Measurements from ENCODE around the gene CDC42EP3.

The CDC42EP3 gene

DNA sequence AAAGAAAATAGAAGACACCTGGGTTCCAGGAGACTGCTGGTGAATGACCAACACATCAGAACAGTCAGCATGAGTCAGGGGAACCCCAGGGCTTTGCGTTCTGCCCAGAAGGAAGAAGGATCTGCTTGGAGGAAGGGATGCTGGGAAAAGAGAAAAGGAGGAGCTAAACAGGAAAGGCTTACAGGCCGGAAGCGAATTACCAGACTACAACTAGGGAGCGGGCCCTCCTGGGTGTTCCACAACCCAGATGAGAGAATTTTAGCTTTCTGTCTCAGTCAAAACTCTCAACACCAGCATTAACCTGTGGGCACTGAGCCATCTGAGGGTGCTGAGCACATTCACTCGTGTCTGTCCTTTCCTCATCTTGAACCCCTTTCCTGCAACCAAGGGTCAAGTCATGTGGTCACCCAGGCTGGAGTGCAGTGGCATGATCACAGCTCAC lies 19.2 kb downstream of the CDC42EP3 start:
- Histone ChIP-seq H3K27ac (ENCODE audit: low read length) (peak overlapping the region; percentile 80), H3K9me3 (replicated peaks; ENCODE audit: insufficient read depth, low read length) (no peaks in the 10 kb centered on the region), H2AFZ (ENCODE audit: low read length) (no peak overlapping the region), H3K9me2 (replicated peaks; ENCODE audit: insufficient read depth, low read length) (no peaks in the 10 kb centered on the region), H3K27me3 (replicated peaks; ENCODE audit: insufficient read depth, low read length) (no peaks in the 10 kb centered on the region), H3K36me3 (replicated peaks; ENCODE audit: insufficient read depth, low read length) (peaks cover 4% of the 10 kb centered on the region; the same call in 1 of the 2 replicates), H3F3A (ENCODE audit: insufficient read depth, low read length) (peaks cover 45% of the 10 kb centered on the region), H3K79me2 (ENCODE audit: low read length) (peaks cover 90% of the 10 kb centered on the region), H3K4me1 (ENCODE audit: low read length) (peaks cover 59% of the 10 kb centered on the region), H3K4me2 (ENCODE audit: low read depth, low read length) (peak overlapping the region; percentile 98), H3K9ac (ENCODE audit: low read length) (peak overlapping the region; percentile 59), H4K20me1 (ENCODE audit: insufficient read depth, low read length) (no peaks in the 10 kb centered on the region), H3K4me3 (ENCODE audit: low read length) (peak overlapping the region; percentile 56)
- DNase-seq = peak; percentile 67
- TF ChIP-seq, protein P1, sequence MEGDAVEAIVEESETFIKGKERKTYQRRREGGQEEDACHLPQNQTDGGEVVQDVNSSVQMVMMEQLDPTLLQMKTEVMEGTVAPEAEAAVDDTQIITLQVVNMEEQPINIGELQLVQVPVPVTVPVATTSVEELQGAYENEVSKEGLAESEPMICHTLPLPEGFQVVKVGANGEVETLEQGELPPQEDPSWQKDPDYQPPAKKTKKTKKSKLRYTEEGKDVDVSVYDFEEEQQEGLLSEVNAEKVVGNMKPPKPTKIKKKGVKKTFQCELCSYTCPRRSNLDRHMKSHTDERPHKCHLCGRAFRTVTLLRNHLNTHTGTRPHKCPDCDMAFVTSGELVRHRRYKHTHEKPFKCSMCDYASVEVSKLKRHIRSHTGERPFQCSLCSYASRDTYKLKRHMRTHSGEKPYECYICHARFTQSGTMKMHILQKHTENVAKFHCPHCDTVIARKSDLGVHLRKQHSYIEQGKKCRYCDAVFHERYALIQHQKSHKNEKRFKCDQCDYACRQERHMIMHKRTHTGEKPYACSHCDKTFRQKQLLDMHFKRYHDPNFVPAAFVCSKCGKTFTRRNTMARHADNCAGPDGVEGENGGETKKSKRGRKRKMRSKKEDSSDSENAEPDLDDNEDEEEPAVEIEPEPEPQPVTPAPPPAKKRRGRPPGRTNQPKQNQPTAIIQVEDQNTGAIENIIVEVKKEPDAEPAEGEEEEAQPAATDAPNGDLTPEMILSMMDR (IDR thresholded peaks at IDR 0.05; ENCODE audit: low read length) = no peak
- TF ChIP-seq EZH2 (optimal IDR thresholded peaks at IDR 0.05; ENCODE audit: low read depth, low read length) (no peak), EZH2phosphoT487 (IDR thresholded peaks at IDR 0.05; ENCODE audit: low read length) (no peak)

DNA sequence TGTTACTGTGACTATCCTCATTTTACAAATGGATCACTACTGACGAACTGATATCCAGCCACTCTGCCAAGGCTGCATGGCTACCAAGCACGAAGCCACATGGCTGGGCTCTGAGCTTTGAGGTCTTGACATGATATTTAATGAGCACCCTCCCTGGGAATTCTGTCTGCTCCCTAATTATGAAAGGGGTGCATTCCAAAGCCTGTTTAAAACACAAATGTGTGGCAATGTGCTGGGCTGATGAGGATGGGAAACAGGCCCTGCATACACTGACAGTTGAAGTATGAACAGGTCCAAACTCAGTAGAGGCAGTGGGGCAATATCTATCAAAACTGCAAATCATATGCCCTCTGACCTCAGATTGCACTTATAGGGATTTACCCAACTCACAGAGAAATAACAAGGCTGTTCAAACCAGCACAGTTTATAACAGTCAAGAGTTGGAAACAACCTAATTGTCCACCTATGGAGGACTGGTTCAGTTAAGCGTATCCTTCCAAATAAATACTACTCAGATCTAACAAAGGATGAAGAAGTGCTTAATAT lies 20.8 kb downstream of the CDC42EP3 start:
- Histone ChIP-seq H3K4me1 (ENCODE audit: low read length) (peaks cover 59% of the 10 kb centered on the region), H3K9me3 (replicated peaks; ENCODE audit: insufficient read depth, low read length) (no peaks in the 10 kb centered on the region), H4K20me1 (ENCODE audit: insufficient read depth, low read length) (no peaks in the 10 kb centered on the region), H3K4me3 (ENCODE audit: low read length) (no peak overlapping the region), H3K27me3 (replicated peaks; ENCODE audit: insufficient read depth, low read length) (no peaks in the 10 kb centered on the region), H2AFZ (ENCODE audit: low read length) (no peak overlapping the region), H3K79me2 (ENCODE audit: low read length) (peaks cover 91% of the 10 kb centered on the region), H3K4me2 (ENCODE audit: low read depth, low read length) (no peak overlapping the region), H3K9me2 (replicated peaks; ENCODE audit: insufficient read depth, low read length) (no peaks in the 10 kb centered on the region), H3F3A (ENCODE audit: insufficient read depth, low read length) (peaks cover 43% of the 10 kb centered on the region), H3K27ac (ENCODE audit: low read length) (no peak overlapping the region), H3K9ac (ENCODE audit: low read length) (no peak overlapping the region), H3K36me3 (replicated peaks; ENCODE audit: insufficient read depth, low read length) (peaks cover 4% of the 10 kb centered on the region; the same call in 1 of the 2 replicates)
- DNase-seq = no peak
- TF ChIP-seq EZH2phosphoT487 (IDR thresholded peaks at IDR 0.05; ENCODE audit: low read length) (no peak), EZH2 (optimal IDR thresholded peaks at IDR 0.05; ENCODE audit: low read depth, low read length) (no peak)
- TF ChIP-seq, protein P1 (IDR thresholded peaks at IDR 0.05; ENCODE audit: low read length) = no peak

DNA sequence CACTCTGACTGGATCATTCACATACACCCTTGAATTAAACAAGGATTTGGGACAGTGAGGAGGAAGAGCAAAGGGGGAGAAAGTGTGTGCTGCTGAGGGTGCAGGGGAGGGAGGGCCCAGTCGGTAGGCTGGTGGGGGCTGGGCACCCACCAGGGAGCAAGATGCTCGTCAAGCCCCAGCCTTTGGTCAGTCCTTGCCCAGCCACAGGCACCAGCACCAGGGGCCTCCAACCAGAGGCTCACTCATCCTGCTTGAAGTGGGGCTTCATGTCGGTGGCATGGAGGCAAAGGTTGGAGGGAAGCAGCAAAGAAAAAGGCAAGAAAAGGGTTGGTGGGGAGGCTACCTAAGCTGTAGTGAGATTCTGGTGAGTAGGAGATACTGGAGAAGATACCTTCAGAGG lies 21.9 kb downstream of the CDC42EP3 start:
- no peak for DNase-seq
- H3F3A ChIP-seq (ENCODE audit: insufficient read depth, low read length) = peaks cover 41% of the 10 kb centered on the region
- no peak overlapping the region for H2AFZ ChIP-seq (ENCODE audit: low read length)
- H3K4me3 ChIP-seq (ENCODE audit: low read length) = no peak overlapping the region
- TF ChIP-seq EZH2phosphoT487 (IDR thresholded peaks at IDR 0.05; ENCODE audit: low read length) (no peak), EZH2 (optimal IDR thresholded peaks at IDR 0.05; ENCODE audit: low read depth, low read length) (no peak)
- TF ChIP-seq, protein P1 (IDR thresholded peaks at IDR 0.05; ENCODE audit: low read length) = no peak
- H3K27me3 ChIP-seq (replicated peaks; ENCODE audit: insufficient read depth, low read length) = no peaks in the 10 kb centered on the region
- H3K9me3 ChIP-seq (replicated peaks; ENCODE audit: insufficient read depth, low read length) = no peaks in the 10 kb centered on the region
- H3K36me3 ChIP-seq (replicated peaks; ENCODE audit: insufficient read depth, low read length) = peaks cover 4% of the 10 kb centered on the region; the same call in 1 of the 2 replicates
- peaks cover 90% of the 10 kb centered on the region for H3K79me2 ChIP-seq (ENCODE audit: low read length)
- H3K4me2 ChIP-seq (ENCODE audit: low read depth, low read length) = no peak overlapping the region
- no peak overlapping the region for H3K27ac ChIP-seq (ENCODE audit: low read length)
- H3K4me1 ChIP-seq (ENCODE audit: low read length) = peaks cover 63% of the 10 kb centered on the region
- H3K9ac ChIP-seq (ENCODE audit: low read length) = no peak overlapping the region
- no peaks in the 10 kb centered on the region for H3K9me2 ChIP-seq (replicated peaks; ENCODE audit: insufficient read depth, low read length)
- H4K20me1 ChIP-seq (ENCODE audit: insufficient read depth, low read length) = no peaks in the 10 kb centered on the region

Data from MM.1S (cell line).